ENCODE data around the gene CLC.

DNA sequence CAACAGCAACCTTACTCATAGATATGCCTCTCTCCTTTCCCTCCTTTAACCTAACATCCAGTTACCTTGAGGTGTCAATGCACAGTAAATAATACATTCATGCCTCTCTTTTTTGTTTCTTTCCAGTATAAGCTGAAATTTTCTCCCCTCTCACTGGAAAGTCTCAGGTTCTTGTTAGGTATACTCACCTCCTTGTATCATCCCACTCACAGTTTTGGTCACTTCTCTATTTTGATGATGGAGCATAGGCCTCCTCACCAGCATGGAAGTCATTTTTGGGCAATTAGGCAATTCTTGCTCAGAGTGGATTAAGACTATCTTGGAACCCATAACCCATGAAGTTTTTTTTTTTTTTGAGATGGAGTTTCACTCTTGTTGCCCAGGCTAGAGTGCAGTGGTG lies 39.3 kb downstream of the CLC start:
- TF ChIP-seq CTCF (IDR thresholded peaks at IDR 0.05) (no peak), POLR2AphosphoS5 (IDR thresholded peaks at IDR 0.05) (no peak)

Measured in prostate gland (tissue), 2 donors.